ENCODE data around the gene FTCD.

Gene FTCD

GRCh38 chr21:46091631-46092025 lies 63.8 kb downstream of the FTCD start:
- no peak for DNase-seq

GRCh38 chr21:46091118-46091517 lies 64.3 kb downstream of the FTCD start:
- no peak for DNase-seq

DNA sequence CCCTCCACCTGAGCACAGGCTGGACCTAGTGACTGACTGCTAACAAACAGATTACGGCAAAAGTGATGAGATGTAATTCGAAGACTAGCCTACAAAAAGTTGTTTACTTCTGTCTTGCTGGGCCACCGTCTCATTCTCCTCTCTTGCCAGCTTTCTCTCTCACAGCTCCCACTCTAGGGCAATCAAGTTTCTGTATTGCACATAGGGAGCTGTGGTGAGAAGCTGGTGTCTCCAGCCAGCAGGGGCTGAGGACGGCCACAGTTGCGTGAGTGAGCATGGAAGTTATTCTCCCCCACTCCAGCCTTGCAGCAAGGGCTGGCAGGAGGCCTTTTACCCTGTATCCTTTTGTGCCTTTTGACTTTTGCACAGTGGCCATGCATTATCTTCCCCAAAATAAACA lies 66.1 kb downstream of the FTCD start:
- no peak for DNase-seq

- no peak for DNase-seq
Observed at GRCh38 chr21:46088189-46088588, 67.2 kb downstream of the FTCD start.

DNA sequence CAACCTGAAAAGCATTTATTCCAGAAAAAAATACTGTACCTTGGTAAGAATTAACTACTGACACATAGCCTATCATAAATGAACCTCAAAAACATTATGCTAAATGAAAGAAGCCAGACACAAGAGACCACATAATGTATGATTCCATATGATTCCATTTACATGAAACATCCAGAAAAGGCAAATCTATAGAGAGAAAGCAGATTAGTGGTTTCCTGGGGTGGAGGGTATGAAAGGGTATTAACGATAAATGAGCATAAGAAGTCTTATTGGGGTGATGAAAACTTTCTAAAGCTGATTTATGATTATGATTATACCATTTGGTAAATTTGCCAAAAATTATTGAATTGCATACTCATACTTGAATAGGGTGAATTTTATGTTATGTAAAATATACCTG lies 67.7 kb downstream of the FTCD start:
- DNase-seq, result no peak

All from right forelimb (tissue), 1 donor.